Esophagus (tissue), 2 donors: ENCODE results near the gene LMF2. TPM values are rescaled to one million over a fixed set of nuclear protein-coding genes. Genes with fewer than 3 reads are reported as not detected.

Experiments
- H3K27ac ChIP-seq, 2 donors: one replicate each; pipeline ENCODE4 v1.5.1; 2013; ENCODE audit warnings: low read depth in 2 of 2, mild to moderate bottlenecking in 2 of 2, inconsistent platforms in 1 of 2, low read length in 1 of 2, moderate library complexity in 1 of 2
- H3K27me3 ChIP-seq, 2 donors: one replicate each; pipeline ENCODE4 v1.6.1; 2013; ENCODE audit warnings: low read length in 2 of 2, control low read depth in 1 of 2, mild to moderate bottlenecking in 1 of 2; ENCODE audit not compliant: insufficient read depth in 2 of 2, control insufficient read depth in 1 of 2
- H3K36me3 ChIP-seq, 2 donors: one replicate each; pipeline ENCODE4 v1.6.1; 2013; ENCODE audit warnings: low read length in 1 of 2; ENCODE audit not compliant: control insufficient read depth in 2 of 2, insufficient read depth in 2 of 2
- H3K4me1 ChIP-seq, 2 donors: one replicate each; pipeline ENCODE4 v1.6.1; 2013; ENCODE audit warnings: low read length in 1 of 2; ENCODE audit not compliant: control insufficient read depth in 2 of 2, insufficient read depth in 2 of 2
- H3K4me3 ChIP-seq, 2 donors: one replicate each; pipeline ENCODE4 v1.5.1; 2013; ENCODE audit warnings: low read length in 2 of 2, mild to moderate bottlenecking in 2 of 2, low read depth in 1 of 2, moderate library complexity in 1 of 2
- H3K9me3 ChIP-seq, 2 donors: one replicate each; pipeline ENCODE4 v1.6.1; 2013; ENCODE audit warnings: mild to moderate bottlenecking in 2 of 2, low read depth in 1 of 2, low read length in 1 of 2, moderate library complexity in 1 of 2; ENCODE audit not compliant: control insufficient read depth in 2 of 2, insufficient read depth in 1 of 2
- WGBS, 2 donors: extraction: QIAGEN DNeasy Blood & Tissue Kit; methylation state at CpG; one replicate each; pipeline ENCODE4 v1.1.7; 2013; 5-methylcytosine and 5-hydroxymethylcytosine counted together
- polyA plus RNA-seq, 2 donors: library from polyadenylated mRNA; stranded (reverse); fragments of 200-250 nt; gene quantifications; one replicate each; pipeline ENCODE4 v1.2.3, GENCODE V29; 2013
- donor health status: healthy with polysubstance abuse.
- donor health status: Bipolar disorder and iron deficiency.

LMF2 gene
- polyA plus RNA-seq, 2 donors, result 44.1 to 64.9 TPM

- Histone ChIP-seq H3K27me3 (no peaks in the 10 kb centered on the region), H3K36me3 (peaks cover 0 to 30% of the 10 kb centered on the region in 2 donors), H3K4me3 (no peak overlapping the region), H3K4me1 (peaks cover 10 to 28% of the 10 kb centered on the region in 2 donors), H3K27ac (no peak overlapping the region), H3K9me3 (no peaks in the 10 kb centered on the region)
- WGBS, 2 donors, result 83 to 90% methylated on average over 14 of the region's 14 CpGs
These were observed 2.2 kb downstream of the LMF2 start for GRCh38 chr22:50505276-50505775.

- WGBS, 2 donors, result 63 to 64% methylated on average over 35 to 44 of the region's 44 CpGs
These were observed 2.9 kb downstream of the LMF2 start for GRCh38 chr22:50504369-50505211.

GRCh38 chr22:50503475-50504145 lies 3.9 kb downstream of the LMF2 start:
- no peak overlapping the region for H3K27ac ChIP-seq
- 82 to 83% methylated on average over 23 to 25 of the region's 26 CpGs for WGBS, 2 donors
- H3K36me3 ChIP-seq, result peaks cover 0 to 30% of the 10 kb centered on the region in 2 donors
- no peaks in the 10 kb centered on the region for H3K27me3 ChIP-seq
- peaks cover 10 to 28% of the 10 kb centered on the region in 2 donors for H3K4me1 ChIP-seq
- H3K9me3 ChIP-seq, result no peaks in the 10 kb centered on the region
- no peak overlapping the region for H3K4me3 ChIP-seq

More at GRCh38 chr22:50504369-50505211, 2.9 kb downstream of the LMF2 start:
- Histone ChIP-seq H3K9me3 (no peaks in the 10 kb centered on the region), H3K36me3 (peaks cover 0 to 30% of the 10 kb centered on the region in 2 donors), H3K27me3 (no peaks in the 10 kb centered on the region), H3K27ac (peak overlapping the region in 1 of 2 donors; percentile 44), H3K4me1 (peaks cover 10 to 28% of the 10 kb centered on the region in 2 donors), H3K4me3 (no peak overlapping the region)

GRCh38 chr22:50502628-50503474 lies 4.7 kb downstream of the LMF2 start:
- Histone ChIP-seq H3K27ac (no peak overlapping the region), H3K9me3 (no peaks in the 10 kb centered on the region), H3K36me3 (peaks cover 0 to 30% of the 10 kb centered on the region in 2 donors), H3K27me3 (no peaks in the 10 kb centered on the region), H3K4me1 (peaks cover 10 to 28% of the 10 kb centered on the region in 2 donors), H3K4me3 (no peak overlapping the region)
- WGBS, 2 donors, result 87 to 88% methylated on average over 24 of the region's 24 CpGs

GRCh38 chr22:50502096-50502495 lies 5.4 kb downstream of the LMF2 start:
- H3K4me3 ChIP-seq, result no peak overlapping the region
- peaks cover 0 to 30% of the 10 kb centered on the region in 2 donors for H3K36me3 ChIP-seq
- no peaks in the 10 kb centered on the region for H3K9me3 ChIP-seq
- peaks cover 10 to 31% of the 10 kb centered on the region in 2 donors for H3K4me1 ChIP-seq
- 81 to 82% methylated on average over 6 of the region's 6 CpGs for WGBS, 2 donors
- no peak overlapping the region for H3K27ac ChIP-seq
- no peaks in the 10 kb centered on the region for H3K27me3 ChIP-seq

GRCh38 chr22:50500452-50500851 lies 7.0 kb downstream of the LMF2 start:
- WGBS, 2 donors, result 78 to 90% methylated on average over 12 of the region's 12 CpGs
- H3K4me3 ChIP-seq, result no peak overlapping the region
- H3K27me3 ChIP-seq, result no peaks in the 10 kb centered on the region
- H3K4me1 ChIP-seq, result peaks cover 0 to 14% of the 10 kb centered on the region in 2 donors
- H3K36me3 ChIP-seq, result peaks cover 0 to 22% of the 10 kb centered on the region in 2 donors
- no peak overlapping the region for H3K27ac ChIP-seq
- no peaks in the 10 kb centered on the region for H3K9me3 ChIP-seq

- Histone ChIP-seq H3K4me3 (no peak overlapping the region), H3K4me1 (peaks cover 0 to 3% of the 10 kb centered on the region in 2 donors), H3K27me3 (no peaks in the 10 kb centered on the region), H3K27ac (peak overlapping the region; percentile 49 to 84), H3K9me3 (no peaks in the 10 kb centered on the region), H3K36me3 (peaks cover 0 to 10% of the 10 kb centered on the region in 2 donors)
- WGBS, 2 donors, result 9 to 17% methylated on average over 13 of the region's 13 CpGs
These were observed 9.1 kb downstream of the LMF2 start for GRCh38 chr22:50498322-50498890.

- Histone ChIP-seq H3K36me3 (no peaks in the 10 kb centered on the region), H3K4me3 (no peak overlapping the region), H3K4me1 (peaks cover 0 to 3% of the 10 kb centered on the region in 2 donors), H3K27me3 (no peaks in the 10 kb centered on the region), H3K27ac (no peak overlapping the region), H3K9me3 (no peaks in the 10 kb centered on the region)
- 75 to 78% methylated on average over 6 of the region's 6 CpGs for WGBS, 2 donors
These were observed 10.4 kb downstream of the LMF2 start for GRCh38 chr22:50497093-50497492.
